Left lung (tissue), 10 donors: ENCODE results near the gene ZNF524. TPM values are rescaled to one million over a fixed set of nuclear protein-coding genes. Genes with fewer than 3 reads are reported as not detected.

Experiments
- ATAC-seq: fragments of 200-7000 bp; cut with Tn5 transposase; one replicate; pipeline ENCODE4 v1.9.1; 2020; ENCODE audit warnings: moderate library complexity
- DNase-seq, 4 donors: peaks; one replicate each; pipeline ENCODE4 v3.0.0-alpha.2; 2013 to 2020
- H3K27ac ChIP-seq, 2 donors: fragments of 200-600 bp; sonication (generic) in 1 of 2; one replicate each; pipeline versions ENCODE4 v1.5.0 to v1.8.0; 2020 to 2021
- H3K27me3 ChIP-seq, 2 donors: fragments of 200-600 bp; sonication (generic) in 1 of 2; one replicate each; pipeline versions ENCODE4 v1.5.0 to v1.8.0; 2020 to 2021
- H3K36me3 ChIP-seq, 2 donors: fragments of 200-600 bp; sonication (generic) in 1 of 2; one replicate each; pipeline versions ENCODE4 v1.5.0 to v1.8.0; 2020 to 2021
- H3K4me1 ChIP-seq, 2 donors: fragments of 200-600 bp; one replicate each; pipeline ENCODE4 v1.8.0; 2021
- H3K4me3 ChIP-seq, 2 donors: fragments of 200-600 bp; sonication (generic) in 1 of 2; one replicate each; pipeline versions ENCODE4 v1.5.0 to v1.8.0; 2020 to 2021; ENCODE audit warnings: mild to moderate bottlenecking in 1 of 2
- H3K9me3 ChIP-seq, 2 donors: fragments of 200-600 bp; sonication (generic) in 1 of 2; one replicate each; pipeline versions ENCODE4 v1.5.0 to v1.8.0; 2020 to 2021
- intact Hi-C, 2 donors: fragments of 100-400 bp; cut with DNase I; formaldehyde crosslinking; loops; one replicate each; pipeline versions ENCODE4 v1.11.2 to v1.14.2; 2022
- polyA plus RNA-seq, 6 donors: library from polyadenylated mRNA; unstranded; fragments of 120-200 nt; gene quantifications; one replicate each; pipeline ENCODE4 v1.2.1, GENCODE V29; 2013; ENCODE audit not compliant: insufficient read length in 6 of 6
- total RNA-seq, 2 donors: library from RNA; stranded (reverse); fragmentation: NEBNext Ultra II Directional; extraction: Animal tissue kit (Norgen Biotek cat#: 25700); gene quantifications; one replicate each; pipeline ENCODE4 v1.2.1, GENCODE V29; 2021
- TF ChIP-seq, protein P1 (sequence below), 2 donors: fragments of 200-600 bp; sonication (generic) in 1 of 2; IDR thresholded peaks; one replicate each; pipeline versions ENCODE4 v1.5.0 to v1.8.0; 2021; ENCODE audit warnings: antibody characterized with exemption in 2 of 2
- donor health status: DM: no; HTN: yes; CAD: no.
- donor health status: DM: no; HTN: no; CAD: no.

ZNF524 gene
- total and polyA plus RNA-seq, 8 donors, result 4.9 to 22.4 (median 7.8) TPM

DNA sequence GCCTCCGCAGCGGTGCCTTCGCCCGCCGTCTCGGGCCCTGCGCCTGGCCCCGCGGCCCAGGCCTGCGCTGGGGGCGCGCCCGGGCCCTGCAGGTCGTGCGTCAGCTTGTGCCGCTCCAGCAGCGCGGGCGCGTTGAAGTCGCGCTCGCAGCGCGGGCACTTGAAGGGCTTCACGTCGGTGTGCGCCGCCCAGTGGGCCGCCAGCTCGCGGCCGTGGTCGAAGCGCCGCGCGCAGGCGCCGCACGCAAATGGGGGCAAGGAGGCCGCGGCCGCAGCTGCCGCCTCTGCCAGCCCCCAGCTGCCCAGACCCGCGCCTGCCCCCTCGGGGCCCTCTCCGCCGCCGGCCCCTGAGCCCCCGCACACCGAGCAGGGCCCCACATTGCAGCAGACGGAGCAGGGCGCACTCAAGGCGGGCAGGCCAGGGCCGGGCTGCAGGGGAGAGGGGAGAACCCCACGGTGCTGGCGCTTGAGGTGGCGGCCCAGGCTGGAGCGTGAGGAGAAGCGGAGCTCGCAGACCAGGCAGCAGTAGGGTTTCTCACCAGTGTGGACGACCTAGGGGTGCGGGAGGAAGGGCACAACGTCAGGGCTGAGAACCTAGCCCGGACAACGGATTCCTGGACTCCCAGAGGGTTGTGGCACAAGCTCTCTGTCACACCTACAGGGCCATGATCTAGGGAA is 6.9 kb upstream of the ZNF524 start:
- intact Hi-C loops, result no loop called here
- Histone ChIP-seq H3K36me3 (peaks cover 0 to 54% of the 10 kb centered on the region in 2 donors), H3K4me3 (no peak overlapping the region), H3K4me1 (no peaks in the 10 kb centered on the region), H3K27me3 (no peaks in the 10 kb centered on the region), H3K27ac (no peak overlapping the region), H3K9me3 (no peaks in the 10 kb centered on the region)
- TF ChIP-seq, protein P1, sequence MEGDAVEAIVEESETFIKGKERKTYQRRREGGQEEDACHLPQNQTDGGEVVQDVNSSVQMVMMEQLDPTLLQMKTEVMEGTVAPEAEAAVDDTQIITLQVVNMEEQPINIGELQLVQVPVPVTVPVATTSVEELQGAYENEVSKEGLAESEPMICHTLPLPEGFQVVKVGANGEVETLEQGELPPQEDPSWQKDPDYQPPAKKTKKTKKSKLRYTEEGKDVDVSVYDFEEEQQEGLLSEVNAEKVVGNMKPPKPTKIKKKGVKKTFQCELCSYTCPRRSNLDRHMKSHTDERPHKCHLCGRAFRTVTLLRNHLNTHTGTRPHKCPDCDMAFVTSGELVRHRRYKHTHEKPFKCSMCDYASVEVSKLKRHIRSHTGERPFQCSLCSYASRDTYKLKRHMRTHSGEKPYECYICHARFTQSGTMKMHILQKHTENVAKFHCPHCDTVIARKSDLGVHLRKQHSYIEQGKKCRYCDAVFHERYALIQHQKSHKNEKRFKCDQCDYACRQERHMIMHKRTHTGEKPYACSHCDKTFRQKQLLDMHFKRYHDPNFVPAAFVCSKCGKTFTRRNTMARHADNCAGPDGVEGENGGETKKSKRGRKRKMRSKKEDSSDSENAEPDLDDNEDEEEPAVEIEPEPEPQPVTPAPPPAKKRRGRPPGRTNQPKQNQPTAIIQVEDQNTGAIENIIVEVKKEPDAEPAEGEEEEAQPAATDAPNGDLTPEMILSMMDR (IDR thresholded peaks at IDR 0.05), result no peak
- ATAC-seq (no peak), DNase-seq (peak in 1 of 4 donors; percentile 71)

DNA sequence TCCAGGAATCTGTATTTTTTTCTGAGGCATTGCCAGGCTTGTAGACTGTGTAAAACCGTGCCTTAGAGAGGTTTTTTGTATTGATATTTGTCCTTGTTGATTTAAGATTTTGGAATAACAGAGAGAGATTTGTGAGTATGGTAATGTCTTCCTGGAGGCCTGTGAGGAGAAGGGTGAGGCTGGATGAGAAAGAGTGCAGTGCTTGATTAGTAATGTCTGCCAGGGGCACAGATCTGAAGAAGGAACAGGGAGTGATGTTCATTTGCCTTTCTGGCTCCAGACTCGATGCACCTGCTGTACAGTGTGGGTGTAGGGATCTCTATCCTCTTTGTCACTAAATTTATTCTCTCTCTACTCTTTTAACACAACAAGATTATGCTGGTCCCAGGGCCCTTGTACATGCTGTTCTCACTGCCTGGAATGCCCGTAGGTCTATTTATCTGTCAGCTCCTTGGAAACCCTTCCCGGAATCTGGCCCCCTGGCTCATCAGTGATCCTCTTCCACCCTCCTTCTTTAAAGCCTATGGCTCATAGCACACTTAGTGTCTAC is 5.0 kb upstream of the ZNF524 start:
- H3K27me3 ChIP-seq, result no peaks in the 10 kb centered on the region
- H3K36me3 ChIP-seq, result peaks cover 0 to 54% of the 10 kb centered on the region in 2 donors
- ATAC-seq (no peak), DNase-seq (no peak)
- no peak overlapping the region for H3K4me3 ChIP-seq
- H3K4me1 ChIP-seq, result no peaks in the 10 kb centered on the region
- intact Hi-C loops, result no loop called here
- H3K27ac ChIP-seq, result no peak overlapping the region
- no peaks in the 10 kb centered on the region for H3K9me3 ChIP-seq
- TF ChIP-seq, protein P1 (IDR thresholded peaks at IDR 0.05), result no peak

DNA sequence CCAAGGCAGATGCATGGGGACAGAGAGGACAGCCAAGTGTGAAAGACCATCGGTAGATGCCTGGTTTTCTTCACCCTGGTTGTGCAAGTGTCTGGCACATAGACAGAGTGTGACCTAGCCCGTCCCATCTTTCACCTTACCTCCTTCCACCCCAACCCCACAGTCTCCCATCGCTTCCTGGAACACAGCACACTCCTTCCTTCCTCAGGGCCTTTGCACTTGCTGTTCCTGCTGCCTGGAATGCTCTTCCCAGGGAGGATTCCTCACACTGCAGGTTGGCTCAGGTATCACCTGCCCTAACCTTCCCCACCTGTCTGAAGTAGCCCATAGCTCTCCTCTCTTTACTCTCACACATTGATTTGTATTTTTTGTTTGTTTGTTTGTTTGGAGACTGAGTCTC is 3.8 kb upstream of the ZNF524 start:
- Histone ChIP-seq H3K9me3 (no peaks in the 10 kb centered on the region), H3K4me3 (no peak overlapping the region), H3K4me1 (peaks cover 0 to 9% of the 10 kb centered on the region in 2 donors), H3K36me3 (peaks cover 0 to 54% of the 10 kb centered on the region in 2 donors), H3K27me3 (no peaks in the 10 kb centered on the region), H3K27ac (no peak overlapping the region)
- intact Hi-C loops, result no loop called here
- no peak for DNase-seq
- TF ChIP-seq, protein P1 (IDR thresholded peaks at IDR 0.05), result no peak
- ATAC-seq, result no peak

DNA sequence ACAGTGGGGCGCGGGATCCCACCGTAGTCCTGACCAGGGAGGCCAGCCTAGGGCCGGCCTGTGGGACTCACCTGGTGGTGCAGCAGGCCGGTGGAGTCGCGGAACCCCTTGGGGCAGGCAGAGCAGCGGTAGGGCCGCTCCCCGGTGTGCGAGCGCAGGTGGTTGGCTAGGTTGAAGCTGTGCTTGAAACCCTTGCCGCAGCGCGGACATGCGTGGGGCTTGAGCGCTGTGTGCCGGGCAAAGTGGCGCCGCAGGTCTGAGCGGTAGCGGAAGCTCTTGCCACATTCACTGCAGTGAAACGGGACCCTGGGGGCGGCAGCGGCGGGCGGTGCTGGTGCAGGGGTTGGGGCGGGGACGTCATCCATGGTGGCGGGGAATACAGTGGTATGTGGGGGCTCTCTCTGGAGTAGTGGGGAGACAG is 2.6 kb upstream of the ZNF524 start:
- Histone ChIP-seq H3K4me3 (no peak overlapping the region), H3K36me3 (peaks cover 0 to 52% of the 10 kb centered on the region in 2 donors), H3K9me3 (no peaks in the 10 kb centered on the region), H3K27me3 (no peaks in the 10 kb centered on the region), H3K4me1 (peaks cover 0 to 17% of the 10 kb centered on the region in 2 donors), H3K27ac (no peak overlapping the region)
- intact Hi-C loops, result no loop called here
- TF ChIP-seq, protein P1 (IDR thresholded peaks at IDR 0.05), result no peak
- DNase-seq, result peak in 1 of 4 donors; percentile 85
- ATAC-seq, result no peak

DNA sequence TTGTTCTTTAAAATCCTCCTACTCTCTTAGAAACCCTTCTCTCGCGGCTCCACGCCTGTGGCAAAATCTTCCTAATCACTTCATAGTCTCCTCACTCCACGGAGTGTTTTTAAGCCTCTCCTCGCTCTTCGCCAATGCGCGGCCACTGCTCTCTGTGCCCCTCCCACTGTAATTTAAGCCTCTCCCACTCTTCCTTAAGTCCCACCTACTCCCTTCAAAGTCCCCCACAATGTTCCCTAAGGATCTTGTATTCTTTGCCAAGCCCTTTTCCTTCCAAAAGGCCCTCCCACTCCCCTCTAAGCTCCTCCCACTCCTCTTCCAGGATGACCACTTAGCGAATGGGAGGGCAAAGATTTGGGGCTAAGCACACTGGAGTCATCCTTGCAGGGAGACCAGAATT is 2.1 kb upstream of the ZNF524 start:
- Histone ChIP-seq H3K27me3 (no peaks in the 10 kb centered on the region), H3K9me3 (no peaks in the 10 kb centered on the region), H3K4me3 (no peak overlapping the region), H3K27ac (no peak overlapping the region), H3K36me3 (peaks cover 0 to 53% of the 10 kb centered on the region in 2 donors), H3K4me1 (peaks cover 0 to 22% of the 10 kb centered on the region in 2 donors)
- TF ChIP-seq, protein P1 (IDR thresholded peaks at IDR 0.05), result no peak
- ATAC-seq (no peak), DNase-seq (no peak)
- intact Hi-C loops, result no loop called here
